GM10248 (cell line): ENCODE measurements around the gene DNLZ.
"Not testable (repeated sequence)": the region's sequence is repeated elsewhere in the genome, so short reads cannot be mapped to it uniquely, and the experiment has no call there.

ENCODE experiments used
- CTCF ChIA-PET: fragments of 300-600 bp; sonication (Branson Sonifier 250); formaldehyde crosslinking; extraction: SDS; loops from one replicate; lab custom pipeline; 2021; ENCODE audit warnings: antibody characterized with exemption; lab: Yijun Ruan, JAX
- POLR2A ChIA-PET: fragments of 350-650 bp; sonication (Branson Sonifier 250); formaldehyde crosslinking; extraction: SDS; loops from one replicate; lab custom pipeline; 2020; ENCODE audit warnings: antibody characterized with exemption; lab: Yijun Ruan, JAX
- DNase-seq: peaks from one replicate; pipeline ENCODE4 v3.0.0; 2012; ENCODE audit errors: extremely low spot score
- CTCF ChIP-seq: IDR thresholded peaks from 2 replicates; pipeline ENCODE4 v1.5.1; 2012; ENCODE audit warnings: mild to moderate bottlenecking, low read depth; ENCODE audit errors: extremely low read depth, missing control alignments, control extremely low read depth

DNLZ gene

GRCh38 chr9:136326061-136326760 lies 37.3 kb downstream of the DNLZ start:
- TF ChIP-seq CTCF, result no peak
- CTCF ChIA-PET, result no interaction called here
- DNase-seq, result no peak
- POLR2A ChIA-PET, result no interaction called here

- CTCF ChIA-PET, result no interaction called here
- no peak for TF ChIP-seq CTCF
- POLR2A ChIA-PET, result no interaction called here
- DNase-seq, result no peak
These were observed 38.2 kb downstream of the DNLZ start for GRCh38 chr9:136325358-136325757.

GRCh38 chr9:136324501-136325300 lies 38.8 kb downstream of the DNLZ start:
- POLR2A ChIA-PET, result no interaction called here
- no peak for TF ChIP-seq CTCF
- no peak for DNase-seq

DNA sequence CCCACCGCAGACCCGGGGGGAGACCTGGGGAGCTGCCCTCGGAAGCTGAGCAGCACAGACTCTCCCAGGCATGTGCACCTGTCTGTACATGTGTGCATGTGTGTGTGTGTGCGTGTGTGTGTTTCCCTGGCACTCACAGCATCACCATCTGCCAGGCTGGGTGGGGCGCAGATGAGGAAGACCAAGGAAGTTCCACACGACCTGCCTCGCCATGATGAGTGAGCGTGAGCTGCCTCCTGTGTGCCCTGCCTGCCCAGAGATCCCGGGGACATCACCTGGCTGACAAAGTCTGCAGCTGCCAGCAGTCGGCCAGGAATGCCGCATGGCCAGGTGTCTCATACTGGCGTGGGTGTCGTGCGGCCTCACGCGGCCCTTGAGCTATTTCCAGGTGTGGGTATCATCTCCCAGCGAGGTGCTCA lies 40.2 kb downstream of the DNLZ start:
- CTCF ChIA-PET, result interaction anchor here (1.9 kb wide), 1 partner anchor 40 kb away, joined by 5 read pairs; no protein-coding TSS in a partner anchor
- POLR2A ChIA-PET, result no interaction called here
- TF ChIP-seq CTCF, result no peak
- DNase-seq, result no peak

More at GRCh38 chr9:136324501-136325300, 38.8 kb downstream of the DNLZ start:
- CTCF ChIA-PET, result interaction anchor here (1.9 kb wide), 1 partner anchor 38 kb away, joined by 5 read pairs; no protein-coding TSS in a partner anchor

- DNase-seq, result no peak
- ChIA-PET POLR2A (no interaction called here), CTCF (interaction anchor here (1.9 kb wide), 1 partner anchor 40 kb away, joined by 5 read pairs; no protein-coding TSS in a partner anchor)
- TF ChIP-seq CTCF, result no peak
These were observed 40.7 kb downstream of the DNLZ start for GRCh38 chr9:136322756-136323330.

DNA sequence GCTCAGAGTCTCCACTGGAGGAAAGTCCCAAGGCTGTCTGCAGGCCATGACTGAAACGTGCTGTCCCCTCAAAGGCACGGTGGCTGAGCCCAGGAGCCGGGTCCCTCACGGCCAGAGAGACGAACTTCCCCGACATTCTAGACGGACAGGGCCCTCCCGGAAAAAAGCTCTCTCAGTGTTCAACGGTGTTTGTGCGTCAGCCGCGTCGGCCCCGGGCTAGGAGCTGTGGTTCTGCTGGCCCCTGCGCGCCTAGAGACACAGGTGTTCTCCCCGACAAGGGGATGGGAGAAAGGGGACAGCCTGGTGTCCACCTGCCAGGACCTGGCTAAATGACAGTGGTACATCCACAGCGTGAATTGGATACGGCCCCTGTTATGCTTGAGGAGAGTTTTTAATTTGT lies 42.0 kb downstream of the DNLZ start:
- POLR2A ChIA-PET, result no interaction called here
- CTCF ChIA-PET, result interaction anchor here (1.3 kb wide), 1 partner anchor 14 kb away, joined by 3 read pairs; no protein-coding TSS in a partner anchor
- DNase-seq, result no peak
- no peak for TF ChIP-seq CTCF

- POLR2A ChIA-PET, DNase-seq: not testable (repeated sequence)
- CTCF ChIA-PET, result interaction anchor here (1.3 kb wide), 1 partner anchor 14 kb away, joined by 3 read pairs; no protein-coding TSS in a partner anchor
These were observed 42.6 kb downstream of the DNLZ start for GRCh38 chr9:136320972-136321371.

- DNase-seq, POLR2A ChIA-PET: not testable (repeated sequence)
- CTCF ChIA-PET, result interaction anchor here (1.0 kb wide), 1 partner anchor 20 kb away, joined by 3 read pairs; no protein-coding TSS in a partner anchor
These were observed 43.6 kb downstream of the DNLZ start for GRCh38 chr9:136319955-136320354.

DNA sequence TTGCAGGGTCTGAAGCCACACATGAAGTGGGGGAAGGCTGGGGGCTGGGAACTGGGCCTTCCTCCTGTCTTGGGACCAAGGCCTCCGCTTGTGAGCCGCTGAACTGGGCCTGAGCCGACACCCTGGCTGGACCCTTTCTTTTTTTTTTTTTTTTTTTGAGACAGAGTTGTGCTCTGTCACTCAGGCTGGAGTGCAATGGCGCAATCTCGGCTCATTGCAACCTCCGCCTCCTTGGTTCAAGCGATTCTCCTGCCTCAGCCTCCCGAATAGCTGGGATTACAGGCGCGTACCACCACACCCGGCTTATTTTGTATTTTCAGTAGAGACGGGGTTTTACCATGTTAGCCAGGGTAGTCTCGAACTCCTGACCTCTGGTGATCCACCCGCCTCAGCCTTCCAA lies 44.3 kb downstream of the DNLZ start:
- DNase-seq, POLR2A ChIA-PET: not testable (repeated sequence)
- CTCF ChIA-PET, result interaction anchor here (1.0 kb wide), 1 partner anchor 21 kb away, joined by 3 read pairs; no protein-coding TSS in a partner anchor
